Activated naive CD8-positive, alpha-beta T cell treated with anti-CD3 and anti-CD28 coated beads, Interleukin-2, amount 50 U/mL, for 24 hours (primary cell): ENCODE measurements around the gene CLIP2.
A peak's percentile ranks its signal among the peaks of the same experiment; 100 is the strongest.
"Not testable (repeated sequence)": the region's sequence is repeated elsewhere in the genome, so short reads cannot be mapped to it uniquely, and the experiment has no call there.

Source experiments
- ATAC-seq: fragments of 150-1000 bp; cut with Tn5 transposase; one replicate; pipeline ENCODE4 v1.10.0; 2021
- DNase-seq: peaks from one replicate; pipeline ENCODE4 v3.0.0; 2021
- H3K27ac Mint-ChIP-seq: one replicate; pipeline ENCODE4 v1.8.0; 2021; ENCODE audit warnings: mild to moderate bottlenecking, mixed read lengths
- H3K27me3 Mint-ChIP-seq: one replicate; pipeline ENCODE4 v1.8.0; 2021; ENCODE audit warnings: mixed read lengths
- H3K36me3 Mint-ChIP-seq: one replicate; pipeline ENCODE4 v1.8.0; 2021; ENCODE audit warnings: low read depth, mixed read lengths
- H3K4me1 Mint-ChIP-seq: one replicate; pipeline ENCODE4 v1.8.0; 2021; ENCODE audit warnings: mixed read lengths
- H3K4me3 Mint-ChIP-seq: one replicate; pipeline ENCODE4 v1.8.0; 2021; ENCODE audit warnings: mild to moderate bottlenecking, moderate library complexity, mixed read lengths
- H3K9me3 Mint-ChIP-seq: one replicate; pipeline ENCODE4 v1.8.0; 2021; ENCODE audit warnings: mixed read lengths

The CLIP2 gene

GRCh38 chr7:74289018-74289658 lies at the start of gene CLIP2:
TSS of gene CLIP2 (plus strand) at chr7:74289407. CDS start at chr7:74317547, 28,140 bp downstream.
- Mint-ChIP-seq H3K9me3 (no peaks in the 10 kb centered on the region), H3K4me3 (peak within 1 kb of the TSS; percentile 75), H3K36me3 (no peaks in the 10 kb centered on the region), H3K4me1 (peaks cover 33% of the 10 kb centered on the region), H3K27ac (peak within 1 kb of the TSS; percentile 50), H3K27me3 (peaks cover 30% of the 10 kb centered on the region)
- DNase-seq (peak; percentile 77), ATAC-seq (peak; percentile 72)

DNA sequence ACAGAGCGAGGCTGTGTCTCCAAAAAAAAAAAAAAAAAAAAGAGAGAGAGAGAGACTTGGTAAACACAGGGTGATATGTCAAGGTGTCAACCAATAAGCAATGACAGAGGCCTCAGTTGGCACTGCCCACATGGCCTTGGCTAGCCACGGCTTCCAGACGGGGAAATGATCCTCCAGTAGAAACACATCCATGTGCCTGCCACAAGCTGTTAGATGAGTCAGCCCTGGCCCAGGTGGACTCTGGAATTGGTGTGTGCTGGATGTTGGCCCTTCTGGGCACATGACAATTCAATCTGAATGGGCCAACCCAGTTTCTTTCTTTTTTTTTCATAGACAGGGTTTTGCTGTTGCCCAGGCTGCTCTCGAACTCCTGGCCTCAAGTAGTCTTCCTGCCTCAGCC lies 48.7 kb upstream of the CLIP2 start:
- Mint-ChIP-seq H3K4me1 (peaks cover 15% of the 10 kb centered on the region), H3K9me3 (no peaks in the 10 kb centered on the region), H3K27ac (no peak overlapping the region), H3K4me3 (no peak overlapping the region), H3K27me3 (no peaks in the 10 kb centered on the region), H3K36me3 (peaks cover 47% of the 10 kb centered on the region)
- DNase-seq (no peak), ATAC-seq (no peak)

GRCh38 chr7:74242122-74242443 lies 47.1 kb upstream of the CLIP2 start:
- peak overlapping the region; percentile 57 for H3K27ac Mint-ChIP-seq
- no peak for ATAC-seq
- no peak for DNase-seq
- H3K4me3 Mint-ChIP-seq: no peak overlapping the region
- peaks cover 45% of the 10 kb centered on the region for H3K36me3 Mint-ChIP-seq
- peaks cover 13% of the 10 kb centered on the region for H3K4me1 Mint-ChIP-seq
- no peaks in the 10 kb centered on the region for H3K9me3 Mint-ChIP-seq
- no peaks in the 10 kb centered on the region for H3K27me3 Mint-ChIP-seq

GRCh38 chr7:74246497-74246896 lies 42.7 kb upstream of the CLIP2 start:
- H3K27me3 Mint-ChIP-seq: no peaks in the 10 kb centered on the region
- ATAC-seq (no peak), DNase-seq (no peak)
- H3K9me3 Mint-ChIP-seq: no peaks in the 10 kb centered on the region
- H3K4me1 Mint-ChIP-seq: peaks cover 11% of the 10 kb centered on the region
- no peak overlapping the region for H3K27ac Mint-ChIP-seq
- peaks cover 54% of the 10 kb centered on the region for H3K36me3 Mint-ChIP-seq
- no peak overlapping the region for H3K4me3 Mint-ChIP-seq

DNA sequence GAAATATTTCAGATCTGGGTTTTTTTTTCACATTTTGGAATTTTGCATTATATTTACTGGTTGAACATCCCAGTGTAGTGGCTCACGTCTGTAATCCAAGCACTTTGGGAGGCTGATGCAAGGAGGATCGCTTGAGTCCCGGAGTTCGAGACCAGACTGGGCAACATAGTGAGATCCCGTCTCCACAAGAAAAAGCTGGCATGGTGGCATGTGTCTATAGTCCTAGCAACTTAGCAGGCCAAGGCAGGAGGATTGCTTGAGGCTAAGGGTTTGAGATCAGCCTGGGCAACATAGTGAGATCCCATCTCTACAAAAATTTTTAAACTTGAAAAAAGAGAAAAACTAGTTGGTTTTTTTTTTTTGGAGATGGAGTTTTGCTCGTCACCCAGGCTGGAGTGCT lies 41.1 kb upstream of the CLIP2 start:
- DNase-seq (no peak), ATAC-seq (no peak)
- Mint-ChIP-seq H3K27ac (no peak overlapping the region), H3K4me1 (peaks cover 16% of the 10 kb centered on the region), H3K4me3 (no peak overlapping the region), H3K36me3 (peaks cover 50% of the 10 kb centered on the region), H3K9me3 (no peaks in the 10 kb centered on the region), H3K27me3 (no peaks in the 10 kb centered on the region)

- not testable (repeated sequence) for H3K9me3 Mint-ChIP-seq, H3K27ac Mint-ChIP-seq, DNase-seq, ATAC-seq, H3K4me3 Mint-ChIP-seq, H3K27me3 Mint-ChIP-seq
- Mint-ChIP-seq H3K4me1 (peaks cover 16% of the 10 kb centered on the region), H3K36me3 (peaks cover 47% of the 10 kb centered on the region)
Measured at GRCh38 chr7:74249058-74249457, 40.1 kb upstream of the CLIP2 start.

- peaks cover 35% of the 10 kb centered on the region for H3K36me3 Mint-ChIP-seq
- peak overlapping the region; percentile 96 for H3K4me3 Mint-ChIP-seq
- peak overlapping the region; percentile 39 for H3K27ac Mint-ChIP-seq
- no peaks in the 10 kb centered on the region for H3K9me3 Mint-ChIP-seq
- H3K27me3 Mint-ChIP-seq: no peaks in the 10 kb centered on the region
- DNase-seq: no peak
- peaks cover 29% of the 10 kb centered on the region for H3K4me1 Mint-ChIP-seq
- no peak for ATAC-seq
Measured at GRCh38 chr7:74252893-74253292, 36.3 kb upstream of the CLIP2 start.

DNA sequence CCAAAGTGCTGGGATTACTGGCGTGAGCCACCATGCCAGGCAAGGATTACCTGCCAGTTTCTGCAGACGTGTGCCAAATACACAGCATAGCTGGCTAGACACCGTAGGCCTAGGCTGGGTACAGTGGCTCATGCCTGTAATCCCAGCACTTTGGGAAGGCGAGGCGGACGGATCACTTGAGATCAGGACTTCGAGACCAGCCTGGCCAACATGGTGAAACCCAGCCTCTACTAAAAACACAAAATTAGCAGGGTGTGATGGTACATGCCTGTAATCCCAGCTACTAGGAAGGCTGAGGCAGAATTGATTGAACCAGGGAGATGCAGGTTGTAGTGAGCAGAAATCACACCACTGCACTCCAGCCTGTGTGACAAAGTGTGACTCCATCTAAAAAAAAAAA lies 35.9 kb upstream of the CLIP2 start:
- no peaks in the 10 kb centered on the region for H3K9me3 Mint-ChIP-seq
- H3K4me1 Mint-ChIP-seq: peaks cover 27% of the 10 kb centered on the region
- DNase-seq (no peak), ATAC-seq (no peak)
- peak overlapping the region; percentile 97 for H3K27ac Mint-ChIP-seq
- peak overlapping the region; percentile 96 for H3K4me3 Mint-ChIP-seq
- H3K36me3 Mint-ChIP-seq: peaks cover 32% of the 10 kb centered on the region
- no peaks in the 10 kb centered on the region for H3K27me3 Mint-ChIP-seq

DNA sequence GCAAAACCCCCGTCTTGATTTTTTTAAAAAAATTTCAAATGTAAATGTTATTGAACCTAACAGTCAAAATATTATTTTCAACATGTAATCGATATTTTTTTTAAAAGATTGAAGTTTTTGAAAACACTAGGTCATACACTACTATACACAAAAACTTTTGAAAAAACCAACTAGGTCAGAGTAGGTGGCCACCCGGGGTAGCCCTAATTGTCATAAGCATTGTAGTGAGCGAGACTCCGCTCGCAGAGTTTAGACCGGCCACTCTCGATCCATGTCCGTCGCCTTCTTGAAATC lies 35.4 kb upstream of the CLIP2 start:
- Mint-ChIP-seq H3K4me3 (peak overlapping the region; percentile 96), H3K27me3 (no peaks in the 10 kb centered on the region), H3K27ac (peak overlapping the region; percentile 97), H3K9me3 (no peaks in the 10 kb centered on the region), H3K36me3 (peaks cover 29% of the 10 kb centered on the region), H3K4me1 (peaks cover 27% of the 10 kb centered on the region)
- DNase-seq (no peak), ATAC-seq (no peak)

DNA sequence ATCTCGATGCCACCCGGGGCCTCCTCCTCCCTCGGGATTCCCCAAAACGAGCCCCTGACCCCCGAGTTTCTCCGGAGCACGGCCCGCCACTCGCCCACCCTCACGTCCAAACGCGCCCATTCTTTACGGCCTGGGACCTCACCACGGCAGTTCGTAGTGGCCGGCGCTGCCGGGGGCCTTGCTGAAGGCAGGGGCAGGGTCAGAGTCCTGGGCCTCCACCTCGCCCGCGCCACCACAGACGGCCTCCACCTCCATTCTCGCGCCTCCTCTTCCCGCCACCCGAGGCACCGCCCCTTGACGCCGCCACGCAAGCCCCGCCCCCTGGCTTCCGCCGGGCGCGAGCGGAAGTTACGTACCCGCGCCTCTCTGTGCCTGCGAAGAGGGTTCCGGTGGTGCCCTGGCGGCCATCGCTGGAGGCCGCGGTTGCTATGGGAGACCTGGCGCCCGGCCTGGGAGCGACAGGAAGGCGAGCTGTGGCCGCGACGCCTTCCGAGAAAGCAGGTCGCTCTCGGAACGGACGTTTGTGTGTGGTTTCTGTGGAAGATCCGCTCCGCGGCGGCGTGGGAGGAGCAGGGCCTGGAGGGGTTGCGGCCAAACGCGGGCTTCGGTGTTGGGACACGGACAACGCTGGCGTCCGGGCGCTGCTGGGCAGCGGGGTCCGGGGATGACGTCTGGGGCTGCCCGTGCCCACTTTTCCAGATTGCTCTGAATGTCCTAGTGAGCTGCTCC lies 34.9 kb upstream of the CLIP2 start, which contains the start of gene RFC2:
TSS of gene RFC2 (minus strand) at position 271 of the 729 bp plus-strand sequence. CDS start at position 255, 16 bp downstream.
- no peaks in the 10 kb centered on the region for H3K27me3 Mint-ChIP-seq
- H3K9me3 Mint-ChIP-seq: no peaks in the 10 kb centered on the region
- peak within 1 kb of the TSS; percentile 96 for H3K4me3 Mint-ChIP-seq
- H3K36me3 Mint-ChIP-seq: peaks cover 24% of the 10 kb centered on the region
- DNase-seq: peak; percentile 99
- H3K27ac Mint-ChIP-seq: peak within 1 kb of the TSS; percentile 97
- peaks cover 27% of the 10 kb centered on the region for H3K4me1 Mint-ChIP-seq
- peak; percentile 98 for ATAC-seq

DNA sequence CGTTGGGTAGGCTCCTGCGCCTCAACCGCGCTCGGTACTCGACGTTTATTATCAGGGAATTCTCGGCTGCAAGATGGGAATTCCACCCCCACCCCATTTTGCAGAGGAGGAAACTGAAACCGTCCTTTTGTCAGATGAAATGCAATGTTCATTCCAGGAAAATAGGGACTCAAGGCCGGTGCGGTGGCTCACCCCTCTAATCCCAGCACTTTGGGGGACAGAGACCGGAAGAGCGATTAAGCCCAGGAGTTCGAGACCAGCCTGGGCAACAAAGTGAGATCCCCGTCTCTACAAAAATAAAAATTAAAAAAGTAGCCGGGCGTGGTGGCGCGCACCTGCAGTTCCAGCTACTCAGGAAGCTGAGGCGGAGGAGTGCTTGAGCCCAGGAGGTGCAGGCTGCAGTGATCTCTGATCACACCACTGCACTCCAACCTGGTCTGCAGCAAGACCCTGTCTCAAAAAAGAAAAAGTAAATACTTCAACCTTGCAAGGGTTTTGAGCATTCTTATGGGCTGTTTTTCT lies 34.3 kb upstream of the CLIP2 start:
- peak overlapping the region; percentile 97 for H3K27ac Mint-ChIP-seq
- peak overlapping the region; percentile 96 for H3K4me3 Mint-ChIP-seq
- H3K4me1 Mint-ChIP-seq: peaks cover 27% of the 10 kb centered on the region
- DNase-seq (peak; percentile 12), ATAC-seq (no peak)
- H3K27me3 Mint-ChIP-seq: no peaks in the 10 kb centered on the region
- no peaks in the 10 kb centered on the region for H3K9me3 Mint-ChIP-seq
- H3K36me3 Mint-ChIP-seq: peaks cover 19% of the 10 kb centered on the region

DNA sequence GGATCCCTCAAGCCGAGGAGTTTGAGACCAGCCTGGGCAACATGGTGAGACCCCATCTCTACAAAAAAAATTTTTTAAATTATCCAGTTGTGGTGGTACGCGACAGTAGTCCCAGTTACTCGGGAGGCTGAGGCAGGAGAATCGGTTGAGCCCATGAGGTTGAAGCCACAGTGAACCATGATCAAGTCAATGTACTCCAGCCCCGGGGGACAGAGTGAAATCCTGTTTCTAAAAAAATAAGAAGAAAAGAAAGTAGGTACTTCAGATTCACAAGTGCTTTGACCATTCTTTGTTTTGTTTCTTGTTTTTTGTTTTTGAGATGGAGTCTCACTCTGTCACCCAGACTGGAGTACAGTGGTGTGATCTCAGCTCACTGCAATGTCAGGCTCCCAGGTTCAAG lies 33.7 kb upstream of the CLIP2 start:
- not testable (repeated sequence) for DNase-seq, ATAC-seq, H3K9me3 Mint-ChIP-seq, H3K27me3 Mint-ChIP-seq
- Mint-ChIP-seq H3K4me1 (peaks cover 27% of the 10 kb centered on the region), H3K4me3 (peak overlapping the region; percentile 96), H3K36me3 (peaks cover 16% of the 10 kb centered on the region), H3K27ac (peak overlapping the region; percentile 42)

DNA sequence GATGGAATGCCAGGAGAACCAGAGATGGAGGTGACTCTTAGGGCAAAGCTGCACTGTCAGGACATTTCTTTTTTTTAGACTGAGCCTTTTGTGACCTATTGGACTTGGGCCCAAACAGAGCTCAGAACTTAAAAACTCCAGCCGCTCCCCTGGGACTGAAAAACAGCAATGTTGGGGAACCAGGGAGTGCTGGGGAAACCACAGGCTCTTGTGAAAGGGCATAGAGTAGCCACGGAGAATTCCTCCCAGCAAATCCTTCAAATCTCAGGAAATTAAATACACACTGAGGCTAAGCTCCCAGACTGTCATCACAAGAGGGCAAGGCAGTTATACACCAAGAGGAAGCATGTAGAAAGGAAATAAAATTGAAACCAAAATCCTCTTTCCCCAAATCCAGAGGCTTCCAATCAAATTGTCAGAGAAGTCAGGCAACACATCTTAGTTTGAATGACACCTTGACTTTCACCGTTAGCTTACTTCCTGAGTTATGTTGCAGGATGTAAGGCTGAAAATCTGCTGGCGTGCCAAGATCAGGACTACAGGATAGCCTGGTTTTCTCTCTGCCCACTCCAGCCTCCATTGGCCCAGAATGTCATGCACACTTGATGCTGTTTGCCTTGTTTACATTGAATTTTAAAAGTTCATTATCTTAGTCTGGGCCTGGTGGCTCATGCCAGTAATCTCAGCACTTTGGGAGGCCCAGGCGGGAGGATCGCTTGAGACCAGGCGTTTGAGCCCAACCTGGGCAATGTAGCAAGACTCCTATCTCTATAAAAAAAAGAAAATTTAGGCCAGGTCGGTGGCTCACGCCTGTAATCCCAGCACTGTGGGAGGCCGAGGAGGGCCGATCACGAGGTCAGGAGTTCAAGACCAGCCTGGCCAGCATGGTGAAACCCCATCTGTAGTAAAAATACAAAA lies 32.5 kb upstream of the CLIP2 start:
- Mint-ChIP-seq H3K27me3 (no peaks in the 10 kb centered on the region), H3K9me3 (no peaks in the 10 kb centered on the region), H3K36me3 (peaks cover 9% of the 10 kb centered on the region), H3K27ac (no peak overlapping the region), H3K4me3 (peak overlapping the region; percentile 37), H3K4me1 (peaks cover 24% of the 10 kb centered on the region)
- ATAC-seq: no peak
- no peak for DNase-seq

DNA sequence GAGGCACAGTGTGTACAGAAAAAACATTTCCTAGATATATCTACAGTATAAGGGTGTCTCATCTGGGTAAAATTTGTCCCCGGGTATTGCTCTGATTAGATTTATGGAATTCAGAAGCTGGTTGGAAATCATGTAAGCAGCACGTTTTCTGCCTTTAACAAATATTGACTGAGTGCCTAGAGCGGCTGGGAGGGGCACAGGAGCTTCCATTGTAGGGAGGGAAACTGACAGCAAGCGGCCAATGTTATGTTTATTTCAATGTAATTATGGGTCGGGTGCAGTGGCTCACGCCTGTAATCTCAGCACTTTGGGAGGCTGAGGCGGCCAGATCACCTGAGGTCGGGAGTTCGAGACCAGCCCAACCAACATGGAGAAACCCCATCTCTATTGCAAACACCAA lies 30.6 kb upstream of the CLIP2 start:
- Mint-ChIP-seq H3K27ac (no peak overlapping the region), H3K4me1 (peaks cover 12% of the 10 kb centered on the region), H3K9me3 (no peaks in the 10 kb centered on the region), H3K4me3 (no peak overlapping the region), H3K27me3 (no peaks in the 10 kb centered on the region), H3K36me3 (peaks cover 3% of the 10 kb centered on the region)
- DNase-seq (no peak), ATAC-seq (no peak)
